ENCODE data around the gene ABCC10. TPM values are rescaled to one million over a fixed set of nuclear protein-coding genes. Genes with fewer than 3 reads are reported as not detected.
"Not testable (repeated sequence)": the region's sequence is repeated elsewhere in the genome, so short reads cannot be mapped to it uniquely, and the experiment has no call there.

Gene ABCC10
- total RNA-seq, 1 donor from 2014 or later, result 11.9 TPM

DNA sequence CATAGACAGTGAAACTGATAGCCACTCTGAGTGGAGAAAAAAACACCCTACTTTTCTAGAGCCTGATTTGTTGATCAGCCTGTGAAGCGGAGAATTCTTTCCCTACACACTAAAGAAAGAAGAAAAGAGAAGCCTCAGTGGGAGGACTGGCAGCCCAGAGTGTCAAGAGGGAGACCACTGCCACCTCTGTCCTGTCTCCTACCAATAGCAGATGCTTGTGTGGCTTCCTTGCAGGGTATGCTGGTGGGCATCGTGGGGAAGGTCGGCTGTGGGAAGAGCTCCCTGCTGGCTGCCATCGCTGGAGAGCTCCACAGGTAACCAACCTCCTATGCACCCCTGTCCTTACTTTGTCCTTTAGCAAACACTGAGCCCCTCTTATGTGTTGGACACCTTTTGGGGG lies 10.4 kb downstream of the ABCC10 start:
- DNase-seq (ENCODE audit: low spot score) (no peak), ATAC-seq (no peak)

- ATAC-seq (no peak), DNase-seq (ENCODE audit: low spot score) (no peak)
Observed at GRCh38 chr6:43442935-43443334, 15.6 kb downstream of the ABCC10 start.

- ATAC-seq (no peak), DNase-seq (ENCODE audit: low spot score) (no peak)
Observed at GRCh38 chr6:43444036-43444435, 16.7 kb downstream of the ABCC10 start.

- DNase-seq (ENCODE audit: low spot score), result no peak
- ATAC-seq, result no peak
Observed at GRCh38 chr6:43444582-43444981, 17.2 kb downstream of the ABCC10 start.

DNA sequence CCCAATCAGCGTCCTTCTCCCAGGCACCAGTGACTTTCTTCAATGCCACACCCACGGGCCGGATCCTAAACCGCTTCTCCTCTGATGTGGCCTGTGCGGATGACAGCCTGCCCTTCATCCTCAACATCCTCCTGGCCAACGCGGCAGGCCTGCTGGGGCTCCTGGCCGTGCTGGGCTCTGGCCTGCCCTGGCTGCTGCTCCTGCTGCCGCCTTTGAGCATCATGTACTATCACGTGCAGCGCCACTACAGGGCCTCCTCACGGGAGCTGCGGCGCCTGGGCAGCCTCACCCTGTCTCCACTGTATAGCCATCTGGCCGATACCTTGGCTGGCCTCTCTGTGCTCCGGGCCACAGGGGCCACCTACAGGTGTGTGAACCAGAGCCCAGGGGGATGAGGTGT lies 18.2 kb downstream of the ABCC10 start:
- no peak for ATAC-seq
- DNase-seq (ENCODE audit: low spot score), result no peak

- ATAC-seq (no peak), DNase-seq (ENCODE audit: low spot score) (no peak)
Observed at GRCh38 chr6:43447604-43448003, 20.3 kb downstream of the ABCC10 start.

DNA sequence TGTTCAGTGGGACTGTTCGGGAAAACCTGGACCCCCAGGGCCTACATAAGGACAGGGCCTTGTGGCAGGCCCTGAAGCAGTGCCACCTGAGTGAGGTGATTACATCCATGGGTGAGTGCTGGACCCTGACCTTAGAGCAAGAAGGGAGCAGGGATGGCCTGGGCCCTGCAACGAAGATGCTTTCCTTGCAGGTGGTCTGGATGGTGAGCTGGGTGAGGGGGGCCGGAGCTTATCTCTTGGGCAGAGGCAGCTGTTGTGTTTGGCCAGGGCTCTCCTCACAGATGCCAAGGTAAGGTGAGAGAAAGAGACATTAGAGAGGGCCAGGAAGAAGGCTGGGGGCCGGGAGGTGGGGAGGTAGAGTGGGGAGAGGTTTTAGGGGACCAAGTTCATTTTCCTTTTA lies 21.6 kb downstream of the ABCC10 start:
- no peak for DNase-seq (ENCODE audit: low spot score)
- ATAC-seq, result no peak

DNA sequence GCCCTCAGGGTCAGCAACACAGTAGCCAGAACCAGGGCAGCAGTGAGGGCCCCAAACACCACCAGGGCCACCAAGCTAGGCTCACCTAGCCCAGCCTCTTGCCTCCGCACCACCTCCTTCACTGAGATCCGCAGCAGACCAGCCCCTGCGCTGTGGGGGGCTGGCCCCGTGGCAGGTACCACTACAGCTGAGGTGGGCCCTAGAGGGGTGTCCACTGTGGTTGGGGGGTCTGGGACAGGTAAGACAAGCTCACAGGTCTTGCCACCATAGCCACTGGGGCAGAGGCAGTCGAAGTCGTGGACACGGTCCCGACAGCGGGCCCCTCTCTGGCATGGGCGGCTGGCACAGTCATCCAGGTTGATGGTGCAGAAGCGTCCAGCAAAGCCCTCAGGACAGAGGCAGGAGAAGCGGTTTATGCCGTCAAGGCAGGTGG lies 23.4 kb downstream of the ABCC10 start:
- ATAC-seq (no peak), DNase-seq (ENCODE audit: low spot score) (no peak)

- ATAC-seq, result no peak
- no peak for DNase-seq (ENCODE audit: low spot score)
Observed at GRCh38 chr6:43451348-43451747, 24.0 kb downstream of the ABCC10 start.

DNA sequence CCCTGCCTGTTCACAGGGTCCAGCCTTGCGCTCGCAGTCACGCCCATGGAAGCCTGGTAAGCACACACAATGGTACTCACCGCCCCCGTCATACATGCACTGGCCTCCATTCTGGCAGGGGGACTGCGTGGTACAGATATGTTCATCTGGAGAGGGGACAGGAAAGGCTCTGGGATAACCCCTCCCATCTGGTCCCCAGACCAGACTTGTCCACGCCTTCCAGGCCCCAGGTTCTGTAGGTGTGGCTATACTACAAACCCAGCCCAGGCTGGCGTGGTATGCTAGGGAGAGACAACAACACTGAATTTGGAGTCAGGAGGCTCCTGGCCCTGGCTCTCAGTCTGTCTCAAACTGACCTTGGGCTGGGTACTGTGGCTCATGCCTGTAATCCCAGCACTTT lies 24.6 kb downstream of the ABCC10 start:
- ATAC-seq (no peak), DNase-seq (ENCODE audit: low spot score) (no peak)

GRCh38 chr6:43452896-43453295 lies 25.6 kb downstream of the ABCC10 start:
- ATAC-seq, result no peak
- DNase-seq (ENCODE audit: low spot score), result no peak

DNA sequence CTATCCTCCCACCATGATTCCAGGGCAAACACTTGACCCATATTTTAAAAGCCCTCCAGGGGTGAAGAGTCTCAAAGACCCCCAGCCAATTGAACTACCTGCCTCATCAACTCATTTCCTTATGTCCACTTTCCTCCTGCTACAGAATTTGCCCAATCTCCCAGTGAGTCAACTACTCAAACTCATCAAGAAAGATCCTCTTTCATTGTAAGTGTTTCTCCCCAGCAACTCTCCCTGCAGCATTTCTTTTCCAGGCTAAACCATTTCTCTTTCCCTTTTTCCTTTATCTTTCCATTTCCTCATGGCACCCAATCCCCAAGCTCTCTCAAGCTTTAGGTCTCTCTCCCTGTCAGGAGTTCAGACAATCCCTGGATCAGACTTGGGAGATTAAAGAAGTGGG lies 26.5 kb downstream of the ABCC10 start:
- no peak for ATAC-seq

DNA sequence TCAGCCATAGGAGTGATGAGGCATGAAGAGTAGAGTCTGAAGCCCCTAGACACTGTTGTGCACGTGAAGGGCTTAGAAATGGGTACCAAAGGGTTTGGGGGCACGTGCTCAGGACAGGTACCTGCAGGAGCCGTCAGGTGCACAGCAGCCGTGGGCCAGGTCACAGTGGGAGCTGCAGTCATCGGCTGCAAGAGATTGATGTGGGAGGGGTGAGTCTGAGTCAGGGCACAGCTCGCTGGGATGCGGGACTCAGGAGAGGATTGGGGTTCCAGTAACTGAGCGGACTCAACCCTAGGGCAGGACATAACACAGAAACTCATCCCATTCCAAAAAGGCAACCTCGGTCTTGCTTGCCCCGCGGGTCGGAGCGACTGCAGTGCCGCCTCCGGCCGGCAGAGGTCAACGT lies 27.0 kb downstream of the ABCC10 start:
- DNase-seq (ENCODE audit: low spot score) (no peak), ATAC-seq (peak; percentile 97)

More for the DNA sequence above, 26.5 kb downstream of the ABCC10 start:
- DNase-seq (ENCODE audit: low spot score), result no peak

DNA sequence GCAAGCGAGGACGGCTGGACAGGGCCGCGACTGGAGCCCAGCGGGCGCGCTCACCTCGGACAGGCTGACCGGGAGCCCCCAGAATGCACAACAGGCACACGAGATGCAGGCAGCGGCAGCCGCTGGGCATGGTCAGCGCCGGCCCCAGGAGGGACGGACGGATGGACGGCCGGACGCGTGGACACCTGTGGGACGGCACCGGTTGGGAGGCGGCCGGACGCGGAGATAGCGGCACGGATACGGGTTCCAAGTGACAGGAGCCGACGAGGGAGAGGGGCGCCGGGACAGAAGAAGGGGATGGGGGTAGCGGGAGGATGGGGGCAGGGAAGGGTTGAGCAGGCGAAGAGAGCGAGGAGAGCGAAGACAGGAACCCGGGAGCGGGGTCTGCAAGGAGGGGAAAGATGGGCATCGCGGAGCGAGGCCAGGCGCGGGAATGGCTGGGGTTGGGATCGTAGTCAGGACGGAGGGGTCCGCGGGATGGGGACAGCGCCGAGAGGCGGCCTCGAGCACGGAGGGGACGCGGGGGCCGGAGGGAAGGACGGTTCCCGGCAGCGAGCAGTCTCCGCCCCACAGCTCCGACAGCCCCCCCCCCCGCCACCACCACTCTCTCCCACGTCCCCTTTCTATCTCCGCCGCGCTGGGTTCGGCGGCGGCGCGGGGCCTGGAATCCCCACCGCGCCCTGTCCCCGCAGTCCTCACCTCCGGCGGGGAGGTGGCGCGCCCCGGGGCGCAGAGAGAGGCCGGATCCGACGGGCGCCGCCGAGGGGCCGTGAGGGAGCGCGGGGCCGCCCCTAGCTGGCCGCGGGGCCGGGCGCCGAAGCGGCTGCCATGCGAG lies 27.6 kb downstream of the ABCC10 start:
- peak; percentile 85 for DNase-seq (ENCODE audit: low spot score)
- ATAC-seq, result peak; percentile 55

GRCh38 chr6:43455531-43456428 lies 28.4 kb downstream of the ABCC10 start, which contains the start of gene DLK2:
Gene DLK2, minus strand, starts transcription at chr6:43455548. Its CDS starts 723 bp downstream, at chr6:43454825.
- DNase-seq (ENCODE audit: low spot score), result no peak
- ATAC-seq, result peak; percentile 2

DNA sequence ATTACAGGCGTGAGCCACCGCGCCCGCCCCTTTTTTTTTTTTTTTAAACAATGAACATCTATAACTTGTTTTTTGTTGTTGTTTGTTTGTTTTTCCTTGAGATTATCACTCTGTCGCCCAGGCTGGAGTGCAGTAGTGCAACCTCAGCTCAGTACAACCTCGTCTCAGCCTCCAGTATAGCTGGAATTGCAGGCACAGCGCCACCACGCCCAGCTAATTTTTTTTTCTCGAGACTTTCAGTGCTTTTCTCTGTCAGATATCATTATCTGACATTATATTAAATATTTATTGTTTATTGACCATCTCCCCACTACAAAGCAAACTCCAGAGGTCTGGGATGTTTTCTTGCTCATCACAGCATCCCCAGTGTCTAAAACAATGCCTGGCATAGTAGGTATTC lies 30.3 kb downstream of the ABCC10 start:
- no peak for ATAC-seq

DNA sequence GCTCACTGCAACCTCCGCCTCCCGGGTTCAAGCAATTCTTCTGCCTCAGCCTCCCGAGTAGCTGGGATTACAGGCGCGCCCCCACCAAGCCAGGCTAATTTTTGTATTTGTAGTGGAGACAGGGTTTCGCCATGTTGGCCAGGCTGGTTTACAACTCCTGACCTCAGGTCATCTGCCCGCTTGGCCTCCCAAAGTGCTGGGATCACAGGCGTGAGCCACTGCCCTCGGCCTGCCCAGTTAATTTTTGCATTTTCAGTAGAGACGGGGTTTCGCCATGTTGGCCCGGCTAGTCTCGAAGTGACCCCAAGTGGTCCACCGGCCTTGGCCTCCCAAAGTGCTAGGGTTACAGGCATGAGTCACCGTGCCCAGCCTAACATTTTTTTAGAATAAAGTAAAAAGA lies 30.8 kb downstream of the ABCC10 start:
- ATAC-seq; DNase-seq (ENCODE audit: low spot score): not testable (repeated sequence)

More for the DNA sequence above, 30.3 kb downstream of the ABCC10 start:
- DNase-seq (ENCODE audit: low spot score), result no peak

GRCh38 chr6:43459535-43459934 lies 32.2 kb downstream of the ABCC10 start:
- DNase-seq (ENCODE audit: low spot score) (no peak), ATAC-seq (no peak)

DNA sequence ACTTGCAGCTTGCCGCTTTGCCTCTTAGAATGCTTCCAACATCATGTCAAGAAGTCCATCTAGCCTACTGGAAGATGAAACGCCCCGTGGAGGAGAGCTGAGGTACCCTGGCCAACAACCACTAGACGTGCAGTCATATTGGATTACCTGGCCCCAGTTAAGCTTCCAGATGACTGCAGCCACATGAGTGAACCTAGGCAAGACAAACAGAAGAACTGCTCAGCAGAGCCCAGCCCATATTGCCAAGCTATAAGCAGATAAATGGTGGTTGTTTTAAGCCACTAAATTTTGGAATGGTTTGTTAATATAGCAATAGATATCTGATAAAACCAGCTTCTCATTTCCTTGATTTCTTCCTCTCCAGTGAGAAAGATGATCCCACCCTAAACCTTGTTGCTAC lies 32.7 kb downstream of the ABCC10 start:
- no peak for ATAC-seq
- DNase-seq (ENCODE audit: low spot score), result no peak

GRCh38 chr6:43461936-43462335 lies 34.6 kb downstream of the ABCC10 start:
- no peak for DNase-seq (ENCODE audit: low spot score)
- no peak for ATAC-seq

DNA sequence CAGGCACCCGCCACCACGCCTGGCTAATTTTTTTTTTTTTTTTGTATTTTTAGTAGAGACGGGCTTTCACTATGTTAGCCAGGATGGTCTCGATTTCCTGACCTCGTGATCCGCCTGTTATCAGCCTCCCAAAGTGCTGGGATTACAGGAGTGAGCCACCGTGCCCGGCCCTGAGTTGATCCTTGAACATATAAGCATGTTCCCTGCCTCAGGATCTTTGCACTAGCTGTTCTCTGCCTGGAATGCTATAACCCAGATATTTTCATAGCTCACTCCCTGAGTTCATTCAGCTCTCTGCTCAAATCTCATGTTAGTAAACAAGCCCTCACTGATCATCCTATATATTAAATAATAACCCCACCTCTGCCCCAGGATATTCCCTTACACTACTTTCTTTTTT lies 37.0 kb downstream of the ABCC10 start:
- ATAC-seq (no peak), DNase-seq (ENCODE audit: low spot score) (no peak)

DNA sequence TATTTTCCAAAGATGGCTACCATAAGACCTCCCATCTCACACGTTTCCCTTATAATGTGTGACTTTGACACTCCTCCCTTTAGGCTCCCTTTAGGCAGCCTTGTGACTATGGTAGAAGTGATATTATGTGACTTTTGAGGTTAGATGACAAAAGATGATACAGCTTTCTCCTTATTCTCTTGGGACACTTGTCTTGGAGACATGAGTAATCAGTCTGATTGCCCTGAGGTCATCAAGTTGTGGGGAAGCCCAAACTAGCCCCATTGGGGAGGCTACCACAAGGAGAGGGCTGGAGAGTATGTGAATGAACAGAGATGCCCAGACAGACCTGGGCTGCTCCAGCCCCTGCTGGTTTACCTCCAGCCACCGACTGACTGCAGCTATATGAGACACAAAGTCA lies 38.6 kb downstream of the ABCC10 start:
- DNase-seq (ENCODE audit: low spot score) (no peak), ATAC-seq (no peak)

All from left lobe of liver (tissue), 2 donors.